ENCODE data around the gene PTPRN2.

DNA sequence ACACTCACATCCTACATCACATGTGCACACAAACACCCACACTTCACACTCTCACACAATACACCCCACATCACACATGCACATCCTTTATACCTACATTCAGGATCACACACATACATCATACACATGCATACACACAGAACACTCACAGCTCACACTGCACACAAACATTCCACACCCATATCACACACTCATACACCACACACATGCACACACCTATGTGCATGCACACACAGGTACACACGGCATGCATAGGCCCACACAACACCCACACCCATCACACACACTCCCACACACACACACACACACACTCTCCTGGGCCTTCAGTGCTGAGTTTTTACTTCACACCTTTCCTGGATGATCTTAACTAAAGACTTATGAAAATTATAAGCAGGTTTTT is 1030.4 kb downstream of the PTPRN2 start:
- TF ChIP-seq POLR2AphosphoS5 (IDR thresholded peaks at IDR 0.05; ENCODE audit: control insufficient read depth, insufficient read depth, low read depth, low read length): no peak
- TF ChIP-seq ZNF134 (CRISPR knock-in tag; conservative IDR thresholded peaks at IDR 0.05): no peak
- no peak for TF ChIP-seq RBM14 (IDR thresholded peaks at IDR 0.05; ENCODE audit: borderline replicate concordance, insufficient read depth, low read depth, low read length)
- no peak for TF ChIP-seq FOS (IDR thresholded peaks at IDR 0.05; ENCODE audit: extremely low read depth, insufficient read length)
- TF ChIP-seq MAFF (IDR thresholded peaks at IDR 0.05; ENCODE audit: low read length): no peak
- TF ChIP-seq, protein P1, sequence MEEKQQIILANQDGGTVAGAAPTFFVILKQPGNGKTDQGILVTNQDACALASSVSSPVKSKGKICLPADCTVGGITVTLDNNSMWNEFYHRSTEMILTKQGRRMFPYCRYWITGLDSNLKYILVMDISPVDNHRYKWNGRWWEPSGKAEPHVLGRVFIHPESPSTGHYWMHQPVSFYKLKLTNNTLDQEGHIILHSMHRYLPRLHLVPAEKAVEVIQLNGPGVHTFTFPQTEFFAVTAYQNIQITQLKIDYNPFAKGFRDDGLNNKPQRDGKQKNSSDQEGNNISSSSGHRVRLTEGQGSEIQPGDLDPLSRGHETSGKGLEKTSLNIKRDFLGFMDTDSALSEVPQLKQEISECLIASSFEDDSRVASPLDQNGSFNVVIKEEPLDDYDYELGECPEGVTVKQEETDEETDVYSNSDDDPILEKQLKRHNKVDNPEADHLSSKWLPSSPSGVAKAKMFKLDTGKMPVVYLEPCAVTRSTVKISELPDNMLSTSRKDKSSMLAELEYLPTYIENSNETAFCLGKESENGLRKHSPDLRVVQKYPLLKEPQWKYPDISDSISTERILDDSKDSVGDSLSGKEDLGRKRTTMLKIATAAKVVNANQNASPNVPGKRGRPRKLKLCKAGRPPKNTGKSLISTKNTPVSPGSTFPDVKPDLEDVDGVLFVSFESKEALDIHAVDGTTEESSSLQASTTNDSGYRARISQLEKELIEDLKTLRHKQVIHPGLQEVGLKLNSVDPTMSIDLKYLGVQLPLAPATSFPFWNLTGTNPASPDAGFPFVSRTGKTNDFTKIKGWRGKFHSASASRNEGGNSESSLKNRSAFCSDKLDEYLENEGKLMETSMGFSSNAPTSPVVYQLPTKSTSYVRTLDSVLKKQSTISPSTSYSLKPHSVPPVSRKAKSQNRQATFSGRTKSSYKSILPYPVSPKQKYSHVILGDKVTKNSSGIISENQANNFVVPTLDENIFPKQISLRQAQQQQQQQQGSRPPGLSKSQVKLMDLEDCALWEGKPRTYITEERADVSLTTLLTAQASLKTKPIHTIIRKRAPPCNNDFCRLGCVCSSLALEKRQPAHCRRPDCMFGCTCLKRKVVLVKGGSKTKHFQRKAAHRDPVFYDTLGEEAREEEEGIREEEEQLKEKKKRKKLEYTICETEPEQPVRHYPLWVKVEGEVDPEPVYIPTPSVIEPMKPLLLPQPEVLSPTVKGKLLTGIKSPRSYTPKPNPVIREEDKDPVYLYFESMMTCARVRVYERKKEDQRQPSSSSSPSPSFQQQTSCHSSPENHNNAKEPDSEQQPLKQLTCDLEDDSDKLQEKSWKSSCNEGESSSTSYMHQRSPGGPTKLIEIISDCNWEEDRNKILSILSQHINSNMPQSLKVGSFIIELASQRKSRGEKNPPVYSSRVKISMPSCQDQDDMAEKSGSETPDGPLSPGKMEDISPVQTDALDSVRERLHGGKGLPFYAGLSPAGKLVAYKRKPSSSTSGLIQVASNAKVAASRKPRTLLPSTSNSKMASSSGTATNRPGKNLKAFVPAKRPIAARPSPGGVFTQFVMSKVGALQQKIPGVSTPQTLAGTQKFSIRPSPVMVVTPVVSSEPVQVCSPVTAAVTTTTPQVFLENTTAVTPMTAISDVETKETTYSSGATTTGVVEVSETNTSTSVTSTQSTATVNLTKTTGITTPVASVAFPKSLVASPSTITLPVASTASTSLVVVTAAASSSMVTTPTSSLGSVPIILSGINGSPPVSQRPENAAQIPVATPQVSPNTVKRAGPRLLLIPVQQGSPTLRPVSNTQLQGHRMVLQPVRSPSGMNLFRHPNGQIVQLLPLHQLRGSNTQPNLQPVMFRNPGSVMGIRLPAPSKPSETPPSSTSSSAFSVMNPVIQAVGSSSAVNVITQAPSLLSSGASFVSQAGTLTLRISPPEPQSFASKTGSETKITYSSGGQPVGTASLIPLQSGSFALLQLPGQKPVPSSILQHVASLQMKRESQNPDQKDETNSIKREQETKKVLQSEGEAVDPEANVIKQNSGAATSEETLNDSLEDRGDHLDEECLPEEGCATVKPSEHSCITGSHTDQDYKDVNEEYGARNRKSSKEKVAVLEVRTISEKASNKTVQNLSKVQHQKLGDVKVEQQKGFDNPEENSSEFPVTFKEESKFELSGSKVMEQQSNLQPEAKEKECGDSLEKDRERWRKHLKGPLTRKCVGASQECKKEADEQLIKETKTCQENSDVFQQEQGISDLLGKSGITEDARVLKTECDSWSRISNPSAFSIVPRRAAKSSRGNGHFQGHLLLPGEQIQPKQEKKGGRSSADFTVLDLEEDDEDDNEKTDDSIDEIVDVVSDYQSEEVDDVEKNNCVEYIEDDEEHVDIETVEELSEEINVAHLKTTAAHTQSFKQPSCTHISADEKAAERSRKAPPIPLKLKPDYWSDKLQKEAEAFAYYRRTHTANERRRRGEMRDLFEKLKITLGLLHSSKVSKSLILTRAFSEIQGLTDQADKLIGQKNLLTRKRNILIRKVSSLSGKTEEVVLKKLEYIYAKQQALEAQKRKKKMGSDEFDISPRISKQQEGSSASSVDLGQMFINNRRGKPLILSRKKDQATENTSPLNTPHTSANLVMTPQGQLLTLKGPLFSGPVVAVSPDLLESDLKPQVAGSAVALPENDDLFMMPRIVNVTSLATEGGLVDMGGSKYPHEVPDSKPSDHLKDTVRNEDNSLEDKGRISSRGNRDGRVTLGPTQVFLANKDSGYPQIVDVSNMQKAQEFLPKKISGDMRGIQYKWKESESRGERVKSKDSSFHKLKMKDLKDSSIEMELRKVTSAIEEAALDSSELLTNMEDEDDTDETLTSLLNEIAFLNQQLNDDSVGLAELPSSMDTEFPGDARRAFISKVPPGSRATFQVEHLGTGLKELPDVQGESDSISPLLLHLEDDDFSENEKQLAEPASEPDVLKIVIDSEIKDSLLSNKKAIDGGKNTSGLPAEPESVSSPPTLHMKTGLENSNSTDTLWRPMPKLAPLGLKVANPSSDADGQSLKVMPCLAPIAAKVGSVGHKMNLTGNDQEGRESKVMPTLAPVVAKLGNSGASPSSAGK (IDR thresholded peaks at IDR 0.05): no peak
- TF ChIP-seq MCM7 (IDR thresholded peaks at IDR 0.05): no peak
- TF ChIP-seq FOXJ3 (CRISPR knock-in tag; IDR thresholded peaks at IDR 0.05): no peak
